Left lobe of liver (tissue), 2 donors: Measurements from ENCODE around the gene BORCS6. TPM values are rescaled to one million over a fixed set of nuclear protein-coding genes. Genes with fewer than 3 reads are reported as not detected.
"Not testable (repeated sequence)": the region's sequence is repeated elsewhere in the genome, so short reads cannot be mapped to it uniquely, and the experiment has no call there.

Experiments used
- ATAC-seq: fragments of 200-7000 bp; cut with Tn5 transposase; one replicate; pipeline ENCODE4 v1.9.1; 2020; ENCODE audit warnings: mild to moderate bottlenecking, moderate library complexity
- DNase-seq: peaks from one replicate; pipeline ENCODE4 v3.0.0-alpha.2; 2020; ENCODE audit warnings: low spot score
- total RNA-seq: library from RNA; stranded (reverse); gene quantifications from one replicate; pipeline ENCODE4 v1.2.1, GENCODE V29; 2021
- donor health status: DM: no; HTN: no; CAD: no; lungs with moderate emphysema.
- donor health status: DM: no; HTN: yes; CAD: no.

Gene BORCS6
- total RNA-seq: 4.5 TPM

DNA sequence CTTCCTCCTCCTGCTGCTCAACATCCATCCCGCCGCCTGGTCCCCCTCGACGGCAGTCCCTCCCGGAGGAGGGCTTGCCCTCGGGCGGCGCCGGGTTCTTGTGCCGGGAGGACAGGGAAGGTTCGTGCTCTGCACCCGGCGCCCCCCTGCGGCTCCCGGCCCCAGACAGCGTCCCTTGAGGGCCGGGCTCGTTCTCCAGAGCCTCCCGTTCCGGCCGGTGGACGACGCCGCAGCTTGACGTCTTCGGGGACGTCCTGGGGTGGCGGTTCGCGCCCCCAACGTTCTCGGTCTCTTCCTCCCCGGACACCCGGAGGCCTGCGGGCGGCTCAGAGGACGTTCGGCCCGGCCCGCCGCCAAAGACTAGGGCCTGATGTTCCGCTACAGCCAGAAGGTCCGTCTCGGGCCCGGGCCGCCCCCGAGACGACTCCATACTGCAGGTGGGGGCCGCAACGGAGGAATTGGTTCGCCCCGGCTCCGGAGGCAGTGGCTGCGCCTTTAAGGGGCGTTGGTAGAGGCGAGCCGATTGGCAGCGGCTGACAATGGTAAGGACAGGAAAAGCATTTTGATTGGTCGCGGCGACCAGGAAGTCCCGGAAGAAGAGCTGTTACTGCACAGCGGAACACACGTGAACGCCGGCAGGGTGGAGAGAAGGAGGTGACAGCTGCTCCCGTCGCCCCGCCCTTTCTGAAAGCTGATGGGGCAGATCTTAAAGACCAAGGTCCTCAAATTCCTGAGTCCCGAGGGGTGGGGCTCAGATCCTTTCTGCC is at the start of gene BORCS6:
Gene BORCS6 (minus strand): TSS at position 470 of the 767 bp plus-strand sequence. CDS start 40 bp downstream, at position 430.
- ATAC-seq (peak; percentile 66), DNase-seq (peak; percentile 98)

- DNase-seq: no peak
- ATAC-seq: no peak
These were observed 47.9 kb upstream of the BORCS6 start for GRCh38 chr17:8237886-8238285.

- DNase-seq (peak; percentile 91), ATAC-seq (peak; percentile 93)
These were observed 47.2 kb upstream of the BORCS6 start for GRCh38 chr17:8237175-8237574.

- DNase-seq: no peak
These were observed 45.7 kb upstream of the BORCS6 start for GRCh38 chr17:8235676-8236075.

DNA sequence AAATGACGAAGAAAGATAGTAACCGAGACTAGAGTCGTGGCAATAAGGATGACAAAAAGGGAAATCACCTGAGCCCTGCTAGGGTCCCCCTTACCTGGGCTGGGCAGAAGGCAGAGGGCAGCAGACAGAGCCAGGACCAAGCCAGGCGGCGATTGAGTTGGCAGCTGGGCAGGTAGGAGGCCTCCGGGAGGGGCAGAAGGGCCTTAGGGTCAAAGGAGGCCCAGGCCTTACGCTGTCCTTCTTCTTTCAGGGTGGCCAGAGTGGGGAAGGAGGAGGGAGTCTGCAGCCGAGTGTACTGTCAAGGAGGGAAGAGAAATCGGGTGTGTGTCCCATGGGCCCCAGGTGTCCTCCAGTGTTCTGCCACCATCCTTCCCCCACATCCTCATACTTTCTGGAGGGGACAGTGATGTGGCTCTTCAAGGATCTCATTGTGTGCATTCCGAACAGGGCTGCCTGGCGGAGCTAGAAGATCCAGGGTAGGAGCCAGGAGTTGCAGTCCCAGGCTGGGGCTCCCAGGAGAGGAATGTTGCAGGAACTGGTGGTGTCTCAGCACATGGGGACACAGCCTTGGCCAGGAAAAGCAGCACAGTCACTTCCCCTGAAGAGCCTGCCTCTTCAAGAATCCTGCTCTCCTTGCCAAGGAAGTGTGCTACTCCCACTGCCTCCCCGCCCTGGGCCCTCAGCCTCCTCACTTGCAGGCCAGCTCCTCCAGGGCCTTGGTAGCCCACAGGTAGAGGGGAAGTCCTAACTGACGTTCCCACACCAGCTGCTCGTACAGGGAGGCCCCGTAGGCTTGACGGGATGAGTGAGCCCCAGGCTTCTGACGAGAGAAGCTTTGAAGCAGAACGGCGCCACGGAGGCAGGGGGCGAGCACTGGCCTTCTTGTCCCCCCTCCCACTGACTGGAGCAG is 44.6 kb upstream of the BORCS6 start:
- DNase-seq (no peak), ATAC-seq (no peak)

More at GRCh38 chr17:8235676-8236075, 45.7 kb upstream of the BORCS6 start:
- no peak for ATAC-seq

GRCh38 chr17:8231701-8232100 is 41.7 kb upstream of the BORCS6 start:
- no peak for DNase-seq
- no peak for ATAC-seq

GRCh38 chr17:8227238-8227581 is 37.2 kb upstream of the BORCS6 start:
- ATAC-seq: no peak
- no peak for DNase-seq

DNA sequence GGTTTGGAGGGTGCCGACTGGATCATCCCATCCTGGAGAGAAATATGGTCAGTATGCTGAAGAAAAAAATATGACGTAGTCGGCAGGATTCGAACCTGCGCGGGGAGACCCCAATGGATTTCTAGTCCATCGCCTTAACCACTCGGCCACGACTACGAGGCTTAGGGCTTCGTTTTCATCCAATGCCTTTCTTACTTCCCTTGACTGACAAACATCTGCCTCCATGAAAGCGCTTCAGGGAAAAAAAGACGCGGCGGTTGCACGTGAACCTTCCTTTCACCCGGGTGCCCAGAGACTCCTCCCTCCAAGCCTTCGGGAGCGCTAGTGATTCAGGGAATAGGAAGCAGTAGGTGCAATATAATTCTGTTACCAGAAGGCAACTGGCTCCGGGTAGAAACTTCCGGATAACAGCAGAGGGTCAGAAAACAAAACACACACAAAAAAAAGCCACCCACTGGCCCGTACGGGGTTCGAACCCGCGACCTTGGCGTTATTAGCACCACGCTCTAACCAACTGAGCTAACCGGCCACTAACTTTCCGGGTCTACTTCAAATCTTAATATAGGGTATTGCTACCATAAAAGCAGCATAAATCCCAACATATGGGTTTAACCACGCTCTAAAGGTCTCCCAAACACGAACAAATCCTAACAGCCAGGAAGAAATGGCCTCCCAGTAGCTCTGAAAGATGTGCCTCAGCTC is 36.7 kb upstream of the BORCS6 start:
- ATAC-seq (no peak), DNase-seq (no peak)

DNA sequence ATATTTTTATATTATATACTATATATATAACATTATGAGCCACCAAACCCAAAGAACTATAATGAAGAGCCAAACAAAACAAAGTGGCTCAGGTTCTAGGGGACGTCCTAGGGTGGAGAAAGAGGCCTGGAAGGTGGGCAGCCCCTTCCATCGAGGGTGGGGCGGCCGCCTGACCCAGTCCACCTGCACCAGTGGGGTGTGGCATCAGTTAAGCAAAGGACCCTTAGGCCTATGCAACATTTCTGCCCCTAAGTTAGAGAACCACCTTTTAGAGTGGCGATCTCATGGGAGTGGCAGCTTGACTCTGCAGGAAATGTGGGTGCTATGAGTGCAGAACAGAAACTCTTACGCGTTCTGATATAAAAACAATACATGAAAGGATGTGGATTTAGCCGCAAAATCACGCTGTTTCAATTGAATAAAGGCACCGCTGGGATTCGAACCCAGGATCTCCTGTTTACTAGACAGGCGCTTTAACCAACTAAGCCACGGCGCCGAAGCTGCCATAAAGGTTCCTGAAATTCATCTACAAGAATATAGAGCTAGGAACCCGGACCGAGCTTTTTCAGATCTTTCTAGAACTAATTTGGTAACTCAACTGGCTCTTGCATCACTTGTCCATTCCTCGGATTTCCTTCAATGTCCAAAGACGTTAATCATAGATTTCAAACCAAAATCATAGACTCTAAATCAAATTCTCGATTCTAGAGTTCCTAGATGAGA is 36.0 kb upstream of the BORCS6 start:
- DNase-seq (no peak), ATAC-seq (no peak)

- DNase-seq (no peak), ATAC-seq (no peak)
These were observed 35.2 kb upstream of the BORCS6 start for GRCh38 chr17:8224891-8225812.

DNA sequence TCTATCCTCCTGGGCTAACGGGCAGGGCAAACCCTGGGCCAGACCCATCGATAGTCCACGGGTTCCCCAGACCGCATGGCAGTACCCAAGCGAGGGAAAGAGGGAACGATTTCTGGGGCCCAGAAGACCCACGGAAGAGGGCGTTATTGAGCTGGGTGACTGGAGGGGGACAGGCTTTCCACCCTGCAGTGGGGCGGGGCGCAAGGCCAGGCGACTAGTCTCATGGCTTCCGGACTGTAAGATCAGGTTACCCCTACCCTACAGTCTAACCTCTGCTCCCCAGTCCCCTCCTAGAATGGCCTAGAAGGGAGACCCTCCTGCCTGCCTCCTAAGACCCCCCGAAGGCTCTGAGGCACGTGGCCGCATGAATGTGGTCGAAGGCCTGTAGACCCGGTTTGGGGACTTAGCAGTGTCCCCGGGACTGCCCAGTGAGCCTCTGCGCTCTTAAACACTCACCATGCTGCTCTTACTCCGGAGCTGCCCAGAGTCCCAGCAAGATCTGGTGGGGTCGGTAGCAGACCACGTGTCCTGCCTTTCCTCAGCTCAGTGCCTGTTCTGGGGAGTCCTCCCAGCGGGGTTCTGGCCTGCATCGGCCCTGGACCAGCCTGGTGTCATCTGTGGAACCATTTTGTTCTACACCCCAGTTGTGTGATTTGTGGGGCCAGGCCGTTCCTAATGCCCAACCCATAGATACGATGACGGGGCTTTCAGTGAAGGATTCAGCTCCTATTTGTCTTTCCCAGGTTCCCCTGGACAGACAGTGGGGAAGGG is 33.6 kb upstream of the BORCS6 start:
- peak; percentile 32 for ATAC-seq

GRCh38 chr17:8222630-8223355 is 32.8 kb upstream of the BORCS6 start:
- peak; percentile 96 for DNase-seq
- peak; percentile 75 for ATAC-seq

More for the DNA sequence above, 33.6 kb upstream of the BORCS6 start:
- peak; percentile 72 for DNase-seq

- ATAC-seq (no peak), DNase-seq (no peak)
These were observed 32.3 kb upstream of the BORCS6 start for GRCh38 chr17:8222380-8222629.

DNA sequence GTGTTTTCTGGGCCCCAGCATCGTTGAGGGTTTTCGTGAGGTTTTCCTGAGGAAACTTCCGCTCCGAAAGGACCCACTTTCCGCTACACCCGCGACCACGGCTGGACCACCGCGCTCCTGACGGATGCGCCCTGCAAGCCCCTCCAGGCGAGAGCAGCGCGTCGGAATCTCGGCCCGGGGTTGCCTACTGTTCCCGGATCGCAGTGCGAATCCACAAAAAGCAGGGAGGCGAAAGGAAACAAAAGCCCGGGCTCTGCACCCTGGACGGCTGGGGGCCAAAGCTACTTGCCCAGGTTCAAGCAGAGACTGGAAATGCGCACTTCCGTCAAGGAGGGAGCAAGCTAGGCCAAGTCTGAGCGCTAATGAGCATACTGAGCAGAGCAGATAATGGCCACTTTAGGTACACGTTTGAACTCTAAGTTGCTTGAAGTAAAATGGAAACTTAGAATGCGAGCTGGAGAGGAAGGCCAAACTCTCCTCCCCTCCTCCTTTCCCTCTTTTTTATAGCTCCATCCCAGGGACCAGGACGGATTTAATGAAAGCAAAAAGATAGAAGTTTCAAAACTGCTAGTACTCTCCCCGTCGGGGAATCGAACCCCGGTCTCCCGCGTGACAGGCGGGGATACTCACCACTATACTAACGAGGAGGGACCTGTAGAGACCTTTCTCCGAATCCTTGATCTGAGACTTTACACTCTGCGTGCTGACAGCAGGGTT is 31.8 kb upstream of the BORCS6 start:
- DNase-seq (peak; percentile 91), ATAC-seq (peak; percentile 61)

- DNase-seq: peak; percentile 93
- peak; percentile 60 for ATAC-seq
These were observed 31.0 kb upstream of the BORCS6 start for GRCh38 chr17:8220783-8221662.

DNA sequence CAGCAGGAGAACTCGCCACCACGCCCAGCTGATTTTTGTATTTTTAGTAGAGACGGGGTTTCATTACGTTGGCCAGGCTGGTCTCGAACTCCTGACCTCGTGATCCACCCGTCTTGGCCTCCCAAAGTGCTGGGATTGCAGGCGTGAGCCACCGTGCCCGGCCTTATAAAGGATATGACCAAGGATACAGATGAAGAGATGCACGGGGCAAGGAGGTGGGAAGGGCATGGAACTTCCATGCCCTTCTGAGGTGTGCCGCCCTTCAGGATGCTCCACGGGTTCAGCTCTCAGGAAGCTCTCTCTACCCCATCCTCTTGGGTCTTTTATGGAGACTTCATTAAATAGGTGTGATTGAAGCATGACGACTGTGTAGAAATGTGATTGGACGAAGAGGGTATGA is 24.0 kb upstream of the BORCS6 start:
- not testable (repeated sequence) for DNase-seq, ATAC-seq
